ENCODE results near the gene IL31RA.

- no peak for TF ChIP-seq CTCF (conservative IDR thresholded peaks at IDR 0.05; ENCODE audit: low read length)
- TF ChIP-seq EZH2phosphoT487 (IDR thresholded peaks at IDR 0.05; ENCODE audit: borderline replicate concordance), result no peak
These were observed 49.6 kb downstream of the IL31RA start for GRCh38 chr5:55900776-55901175.
